Stimulated activated CD8-positive, alpha-beta memory T cell treated with anti-CD3 and anti-CD28 coated beads, Interleukin-7, amount 100 ng/mL, for 24 hours (primary cell): ENCODE data around the gene RHCG.

ENCODE experiments used
- DNase-seq: peaks from one replicate; pipeline ENCODE4 v3.0.0-alpha.2; 2020; ENCODE audit warnings: low read depth

RHCG gene

DNA sequence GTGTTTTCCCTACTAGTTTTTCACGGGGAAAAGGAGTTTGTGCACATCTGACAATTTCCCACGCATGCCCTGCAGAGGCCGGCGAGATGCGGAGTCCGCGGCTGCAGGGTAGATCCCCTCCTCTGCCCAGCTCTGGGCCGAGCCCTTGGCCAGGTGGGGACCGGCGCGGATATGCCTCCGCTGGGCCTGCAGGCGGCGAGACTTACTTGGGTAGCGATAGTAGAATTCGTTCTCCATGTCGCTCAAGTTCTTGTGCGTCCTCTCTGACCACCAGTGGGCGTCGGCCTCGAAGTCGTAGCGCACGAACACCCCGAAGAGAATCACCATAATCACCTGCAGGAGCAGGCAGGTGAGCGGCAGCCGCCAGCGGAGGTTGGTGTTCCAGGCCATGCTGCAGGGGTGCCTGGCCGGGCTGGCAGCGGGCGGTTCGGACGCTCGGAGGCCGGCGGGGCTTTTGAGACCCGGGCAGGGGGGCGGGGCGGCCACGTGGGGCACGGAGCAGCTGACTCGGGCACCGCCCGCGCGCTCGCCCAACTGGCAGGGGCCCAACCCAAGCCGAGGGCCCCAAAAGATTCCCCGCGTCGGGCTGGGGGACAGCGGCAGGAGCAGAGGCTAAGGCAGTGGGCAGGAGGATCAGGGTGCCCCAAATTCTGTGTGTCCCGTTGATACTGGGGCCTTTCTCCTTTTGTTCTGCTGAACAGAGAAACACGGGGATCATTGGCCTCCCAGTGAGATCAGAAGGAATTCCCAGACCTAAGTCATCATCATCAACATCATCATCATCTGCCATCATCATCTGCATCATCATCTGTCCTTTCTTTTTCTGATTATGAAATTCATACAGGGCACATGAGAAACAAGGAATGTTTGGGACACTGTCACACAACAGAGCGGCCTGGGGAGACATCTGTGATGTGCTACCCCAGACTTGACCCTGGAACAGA lies at the start of gene RHCG:
TSS of gene RHCG (minus strand) at position 429 of the 944 bp plus-strand sequence. CDS start at position 390, 39 bp downstream.
- DNase-seq, result no peak

DNA sequence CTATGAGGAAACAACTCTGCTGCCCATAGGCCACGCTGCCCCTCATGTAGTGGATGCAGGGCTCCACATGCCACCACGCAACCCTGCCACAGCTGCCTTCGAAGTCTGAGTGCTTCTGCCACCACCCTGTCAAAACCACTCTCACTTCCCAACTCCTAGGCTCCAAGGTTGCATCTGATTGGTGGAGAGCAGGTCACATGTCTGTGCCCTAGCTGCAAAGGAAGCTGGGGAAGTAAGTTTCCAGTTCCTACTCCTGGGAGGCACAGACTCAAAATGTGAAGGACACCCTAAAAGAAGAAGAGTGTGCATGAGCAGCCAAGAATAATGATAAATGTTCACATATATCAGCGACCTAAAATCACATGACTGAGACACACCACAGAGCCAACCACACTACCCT lies 47.0 kb upstream of the RHCG start:
- no peak for DNase-seq

- DNase-seq, result no peak
These were observed 46.0 kb upstream of the RHCG start for GRCh38 chr15:89542369-89542768.

DNA sequence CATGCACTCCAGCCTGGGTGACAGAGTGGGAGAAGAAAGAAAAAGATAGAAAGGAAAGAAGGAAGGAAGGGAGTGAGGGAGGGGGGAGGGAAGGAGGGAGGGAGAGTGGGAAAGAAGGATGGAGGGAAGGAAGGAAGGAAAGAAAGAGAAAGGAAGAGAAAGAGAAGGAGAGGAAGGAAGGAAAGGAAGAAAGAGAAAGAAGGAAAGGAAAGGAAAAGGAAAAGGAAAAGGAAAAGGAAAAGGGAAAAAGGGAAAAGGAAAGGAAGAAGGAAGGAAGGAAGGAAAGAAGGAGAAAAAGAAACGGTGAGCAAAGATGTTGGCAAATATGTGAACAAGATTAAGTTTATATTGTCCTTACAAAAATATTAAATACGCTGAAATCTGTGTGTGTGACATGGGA lies 42.6 kb upstream of the RHCG start:
- no peak for DNase-seq

GRCh38 chr15:89533861-89534544 lies 37.6 kb upstream of the RHCG start:
- DNase-seq, result no peak

DNA sequence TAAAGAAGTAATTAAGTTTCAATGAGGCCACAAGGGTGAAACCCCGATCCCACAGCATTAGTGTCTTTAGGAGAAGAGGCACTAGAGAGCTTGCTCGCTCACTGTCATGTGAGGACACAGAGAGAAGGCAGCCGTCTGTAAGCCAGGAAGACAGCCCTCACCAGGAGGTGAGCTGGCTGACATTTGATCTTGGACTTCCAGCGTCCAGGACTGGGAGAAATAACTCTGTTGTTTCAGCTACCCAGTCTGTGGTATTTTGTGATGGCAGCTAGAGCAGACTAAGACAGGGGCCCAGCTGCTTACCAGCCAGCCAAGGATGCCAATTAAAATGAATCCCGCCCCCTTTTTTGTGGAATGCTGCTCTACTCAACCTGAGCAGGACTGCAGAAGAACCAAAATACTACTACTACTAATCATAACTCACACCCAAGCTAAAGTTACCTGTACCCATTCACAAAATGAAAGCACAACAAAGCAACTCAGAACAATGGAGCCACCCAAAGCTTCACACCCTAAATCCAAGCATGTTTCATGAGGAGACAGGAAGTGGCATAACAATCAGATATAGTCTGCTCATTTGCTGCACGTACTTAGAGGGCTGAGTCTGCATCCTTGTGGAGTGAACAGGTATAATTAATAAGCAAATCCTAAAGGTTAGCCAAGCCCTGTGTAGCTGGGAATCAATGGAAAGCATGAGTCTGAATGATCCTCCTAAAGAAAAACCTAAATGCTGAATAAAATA lies 35.6 kb upstream of the RHCG start:
- DNase-seq, result no peak

- DNase-seq, result no peak
These were observed 34.6 kb upstream of the RHCG start for GRCh38 chr15:89530976-89531375.

DNA sequence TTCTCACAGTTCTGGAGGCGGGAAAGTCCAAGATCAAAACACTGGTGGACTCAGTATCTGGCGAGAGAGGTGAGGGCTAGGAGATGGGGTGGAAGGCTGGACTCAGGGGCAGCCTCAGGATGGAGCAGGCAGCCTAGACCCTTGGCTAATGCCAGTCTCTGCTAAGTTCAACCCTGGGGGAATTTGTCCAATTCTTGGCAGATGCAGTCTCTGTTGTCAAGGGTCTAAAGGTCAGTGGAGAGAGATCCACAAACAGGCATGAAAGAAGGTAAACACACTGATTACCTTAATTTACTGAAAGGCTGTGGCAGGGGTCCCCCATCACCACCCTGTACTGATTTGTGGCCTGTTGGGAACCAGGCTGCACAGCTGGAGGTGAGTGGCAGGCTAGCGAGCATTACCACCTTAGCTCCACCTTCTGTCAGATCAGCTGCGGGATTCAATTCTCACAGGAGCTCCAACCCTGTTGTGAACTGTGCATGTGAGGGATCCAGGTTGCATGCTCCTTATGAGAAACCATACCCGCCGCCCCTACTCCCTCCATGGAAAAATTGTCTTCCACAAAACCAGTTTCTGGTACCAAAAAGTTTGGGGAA lies 32.5 kb upstream of the RHCG start:
- no peak for DNase-seq

DNA sequence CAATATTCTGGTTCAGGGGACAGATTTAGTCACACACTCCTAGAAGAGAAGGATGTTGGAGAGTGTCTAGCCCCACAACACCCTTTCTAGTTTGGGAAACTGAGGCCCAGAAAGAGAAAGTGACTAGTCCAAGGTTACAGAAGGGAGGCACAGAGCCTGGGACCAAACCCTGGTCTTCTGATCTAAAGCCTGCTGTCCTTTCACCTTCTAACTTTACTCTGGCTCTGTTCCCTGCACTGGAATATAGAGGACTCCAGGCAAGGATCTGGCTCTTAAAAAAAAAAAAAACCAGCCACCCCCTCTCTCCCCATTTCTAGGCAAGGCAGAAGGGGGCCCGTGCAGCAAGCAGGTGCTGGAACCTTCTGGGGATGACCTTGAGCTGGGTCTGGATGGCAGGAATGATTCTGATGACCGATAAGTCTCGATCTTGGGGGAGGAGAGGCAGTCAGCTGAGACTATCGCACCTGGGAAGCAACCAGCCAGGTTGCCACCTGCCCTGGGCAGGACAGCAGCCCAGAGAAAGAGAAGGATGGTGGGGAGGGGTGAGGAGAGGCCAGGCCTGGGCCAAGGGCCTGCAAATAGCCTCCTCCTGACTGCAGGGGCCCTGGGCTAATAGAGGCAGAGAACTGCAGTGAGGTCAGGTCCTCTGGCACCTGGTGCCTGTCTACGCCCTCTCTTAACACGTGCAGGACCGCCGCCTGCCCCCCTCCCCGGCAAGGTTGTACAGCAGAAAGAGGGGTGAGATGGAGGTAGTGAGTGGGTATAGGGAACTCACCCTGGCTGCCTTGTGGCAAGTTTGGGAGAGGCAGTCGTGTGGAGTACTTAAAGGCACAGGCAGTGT lies 30.4 kb upstream of the RHCG start:
- no peak for DNase-seq

GRCh38 chr15:89526181-89526580 lies 29.8 kb upstream of the RHCG start:
- DNase-seq, result no peak

DNA sequence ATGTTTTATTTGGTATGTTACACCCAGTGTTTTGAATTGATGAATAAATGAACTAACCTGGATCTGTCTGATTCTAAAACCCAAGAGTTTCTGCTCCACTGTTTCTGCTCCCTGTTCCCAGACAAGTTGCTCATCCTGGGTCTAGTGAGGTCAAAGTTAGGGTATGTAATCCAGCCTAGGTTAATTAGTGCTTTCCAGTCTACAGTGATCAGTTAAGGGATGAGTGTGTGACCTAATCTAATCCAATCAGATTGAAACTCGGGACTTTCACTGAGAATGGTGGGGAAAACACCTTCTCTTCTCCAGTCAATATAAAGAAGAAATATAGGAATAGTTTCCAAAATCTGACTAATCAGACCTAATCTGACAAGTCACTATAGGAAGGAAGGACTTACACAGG lies 27.8 kb upstream of the RHCG start:
- no peak for DNase-seq

DNA sequence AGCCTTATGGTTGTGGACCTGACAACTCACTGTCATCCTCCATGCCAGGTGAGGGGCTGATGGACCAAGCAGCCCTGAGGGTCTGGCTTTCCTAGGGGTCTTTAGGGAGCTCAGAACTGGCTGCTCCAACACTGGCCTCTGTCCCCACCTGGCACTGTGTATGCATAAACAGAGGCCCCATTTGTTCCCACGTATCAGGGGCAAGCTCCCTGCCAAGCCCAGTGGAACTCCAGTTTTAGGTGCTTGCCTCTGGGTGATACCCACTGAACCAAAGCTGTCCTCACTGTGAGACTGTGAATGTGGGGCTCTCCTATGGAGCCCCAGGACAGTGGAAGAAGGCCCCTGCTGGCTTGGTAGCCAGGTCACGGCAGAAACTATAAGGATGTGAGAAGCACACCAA lies 26.7 kb upstream of the RHCG start:
- DNase-seq, result no peak

GRCh38 chr15:89521605-89522004 lies 25.2 kb upstream of the RHCG start:
- DNase-seq, result no peak

GRCh38 chr15:89515477-89515876 lies 19.1 kb upstream of the RHCG start:
- DNase-seq, result no peak

GRCh38 chr15:89514596-89515406 lies 18.4 kb upstream of the RHCG start:
- no peak for DNase-seq

DNA sequence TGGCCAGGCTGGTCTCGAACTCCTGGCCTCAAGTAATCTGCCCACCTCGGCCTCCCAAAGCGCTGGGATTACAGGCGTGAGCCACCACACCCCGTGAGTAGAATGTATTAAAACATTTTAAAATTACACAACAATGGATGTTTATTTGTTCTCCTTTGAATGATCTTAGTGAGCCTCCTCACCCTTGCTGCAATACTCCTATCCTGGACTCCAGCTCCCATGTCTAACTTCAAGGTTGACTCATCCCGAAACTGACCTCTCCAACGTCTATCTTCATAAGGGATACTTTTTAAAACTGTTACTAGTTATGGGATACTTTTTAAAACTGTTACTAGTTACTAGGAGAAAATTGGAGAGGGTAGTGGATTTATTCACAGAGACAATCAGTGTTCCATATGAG lies 17.8 kb upstream of the RHCG start:
- no peak for DNase-seq

DNA sequence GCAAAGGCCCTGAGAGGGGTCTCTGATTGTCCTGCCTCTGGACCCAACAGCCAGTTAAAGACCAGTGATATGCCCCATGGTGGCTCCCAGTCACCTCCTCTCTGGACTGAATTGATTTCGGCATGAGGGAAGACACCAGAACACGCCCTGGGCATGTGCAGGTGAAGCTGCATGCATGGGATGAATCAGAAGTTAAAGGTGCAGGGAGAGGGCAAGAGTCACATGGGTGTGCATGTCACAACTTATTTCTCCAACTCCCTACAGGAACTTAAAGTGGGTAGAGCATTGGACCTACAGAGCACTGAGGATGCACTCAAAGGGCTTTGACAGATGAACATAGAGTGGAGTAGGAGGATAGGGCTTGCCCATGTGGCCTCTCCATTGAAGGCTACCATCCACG lies 16.9 kb upstream of the RHCG start:
- no peak for DNase-seq

DNA sequence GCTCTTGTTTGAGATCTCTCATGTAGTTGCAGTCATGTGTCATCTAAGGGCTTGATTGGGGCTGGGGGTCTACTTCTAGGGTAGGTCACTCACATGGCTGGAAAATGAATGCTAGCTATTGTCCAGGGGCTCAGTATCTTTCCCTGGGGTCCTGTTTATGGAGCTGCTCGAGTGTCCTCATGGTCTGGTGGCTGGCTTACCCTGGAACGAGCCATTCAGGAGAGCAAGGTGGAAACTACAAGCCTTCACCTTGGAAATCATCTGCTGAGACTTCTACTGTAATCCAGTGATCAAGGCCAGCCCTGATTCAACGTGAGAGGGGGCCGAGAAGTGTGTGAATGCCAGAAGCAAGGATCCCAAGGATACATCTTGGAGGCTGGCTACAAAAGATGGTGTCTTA lies 16.2 kb upstream of the RHCG start:
- DNase-seq, result no peak

- no peak for DNase-seq
These were observed 9.8 kb upstream of the RHCG start for GRCh38 chr15:89506026-89506686.

DNA sequence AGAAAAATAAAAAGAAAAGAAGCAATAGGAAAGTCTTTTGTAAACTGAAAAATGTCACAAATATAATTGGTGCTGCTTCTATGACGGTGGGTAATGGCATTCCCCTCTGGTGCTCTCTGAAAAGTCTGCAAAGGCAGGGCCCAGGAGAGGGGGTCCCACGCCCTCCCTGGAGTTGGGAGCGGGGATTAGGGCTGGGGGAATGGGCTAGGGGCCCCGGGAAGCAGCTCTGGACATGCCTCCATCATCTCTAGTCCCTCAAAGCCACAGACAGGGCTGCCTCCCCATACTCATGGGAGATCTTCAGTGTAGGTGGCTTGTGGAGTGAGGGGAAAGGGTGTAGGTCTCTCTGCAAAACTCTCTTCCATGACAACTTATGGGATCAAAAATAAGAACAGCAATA lies 7.8 kb upstream of the RHCG start:
- DNase-seq, result no peak
